ENCODE measurements around the gene SGPP2.
A peak's percentile ranks its signal among the peaks of the same experiment; 100 is the strongest.

SGPP2 gene

GRCh38 chr2:222525811-222526210 lies 101.5 kb downstream of the SGPP2 start:
- DNase-seq (ENCODE audit: low spot score): no peak

GRCh38 chr2:222526480-222527277 lies 102.3 kb downstream of the SGPP2 start:
- no peak for DNase-seq (ENCODE audit: low spot score)

GRCh38 chr2:222532315-222532714 lies 108.0 kb downstream of the SGPP2 start:
- no peak for DNase-seq (ENCODE audit: low spot score)

- DNase-seq (ENCODE audit: low spot score): no peak
Measured at GRCh38 chr2:222535477-222535876, 111.1 kb downstream of the SGPP2 start.

- no peak for DNase-seq (ENCODE audit: low spot score)
Measured at GRCh38 chr2:222538535-222538934, 114.2 kb downstream of the SGPP2 start.

GRCh38 chr2:222544661-222545060 lies 120.3 kb downstream of the SGPP2 start:
- no peak for DNase-seq (ENCODE audit: low spot score)

GRCh38 chr2:222545823-222546795 lies 121.8 kb downstream of the SGPP2 start:
- DNase-seq (ENCODE audit: low spot score): no peak

GRCh38 chr2:222547083-222547482 lies 122.7 kb downstream of the SGPP2 start:
- no peak for DNase-seq (ENCODE audit: low spot score)

GRCh38 chr2:222548992-222549391 lies 124.6 kb downstream of the SGPP2 start:
- DNase-seq (ENCODE audit: low spot score): no peak

GRCh38 chr2:222554517-222554916 lies 130.2 kb downstream of the SGPP2 start:
- DNase-seq (ENCODE audit: low spot score): peak; percentile 17

- no peak for DNase-seq (ENCODE audit: low spot score)
Measured at GRCh38 chr2:222561151-222561550, 136.8 kb downstream of the SGPP2 start.

- DNase-seq (ENCODE audit: low spot score): peak; percentile 45
Measured at GRCh38 chr2:222561817-222562645, 137.7 kb downstream of the SGPP2 start.

GRCh38 chr2:222563106-222563718 lies 138.9 kb downstream of the SGPP2 start:
- no peak for DNase-seq (ENCODE audit: low spot score)

- DNase-seq (ENCODE audit: low spot score): no peak
Measured at GRCh38 chr2:222563936-222564335, 139.6 kb downstream of the SGPP2 start.

- no peak for DNase-seq (ENCODE audit: low spot score)
Measured at GRCh38 chr2:222566229-222566628, 141.9 kb downstream of the SGPP2 start.

GRCh38 chr2:222568865-222569264 lies 144.5 kb downstream of the SGPP2 start:
- no peak for DNase-seq (ENCODE audit: low spot score)

GRCh38 chr2:222569826-222570225 lies 145.5 kb downstream of the SGPP2 start:
- no peak for DNase-seq (ENCODE audit: low spot score)

- no peak for DNase-seq (ENCODE audit: low spot score)
Measured at GRCh38 chr2:222572264-222572721, 147.9 kb downstream of the SGPP2 start.

GRCh38 chr2:222572751-222573174 lies 148.4 kb downstream of the SGPP2 start:
- no peak for DNase-seq (ENCODE audit: low spot score)

GRCh38 chr2:222575618-222576017 lies 151.3 kb downstream of the SGPP2 start:
- DNase-seq (ENCODE audit: low spot score): no peak
